Upper lobe of right lung (tissue), 1 donor: ENCODE results near the gene FRY. TPM values are rescaled to one million over a fixed set of nuclear protein-coding genes. Genes with fewer than 3 reads are reported as not detected.
A peak's percentile ranks its signal among the peaks of the same experiment; 100 is the strongest.

Source experiments
- ATAC-seq: fragments of 200-7000 bp; cut with Tn5 transposase; one replicate; pipeline ENCODE4 v1.9.1; 2020; ENCODE audit warnings: mild to moderate bottlenecking, moderate library complexity
- DNase-seq: peaks from one replicate; pipeline ENCODE4 v3.0.0-alpha.2; 2020
- H3K27ac ChIP-seq: fragments of 200-600 bp; one replicate; pipeline ENCODE4 v1.8.0; 2022
- H3K27me3 ChIP-seq: fragments of 200-600 bp; one replicate; pipeline ENCODE4 v1.8.0; 2022; ENCODE audit warnings: mild to moderate bottlenecking
- H3K36me3 ChIP-seq: fragments of 200-600 bp; one replicate; pipeline ENCODE4 v1.8.0; 2022
- H3K4me1 ChIP-seq: fragments of 200-600 bp; one replicate; pipeline ENCODE4 v1.8.0; 2022
- H3K4me3 ChIP-seq: fragments of 200-600 bp; one replicate; pipeline ENCODE4 v1.8.0; 2022; ENCODE audit warnings: mild to moderate bottlenecking
- H3K9me3 ChIP-seq: fragments of 200-600 bp; one replicate; pipeline ENCODE4 v1.8.0; 2022
- CTCF ChIP-seq: fragments of 200-600 bp; IDR thresholded peaks from one replicate; pipeline ENCODE4 v1.8.0; 2022; ENCODE audit warnings: antibody characterized with exemption
- intact Hi-C: fragments of 100-400 bp; cut with DNase I; formaldehyde crosslinking; loops from one replicate; pipeline ENCODE4 v1.11.0; 2022
- total RNA-seq: library from RNA; stranded (reverse); fragmentation: NEBNext Ultra II Directional; extraction: Animal tissue kit (Norgen Biotek cat#: 25700); gene quantifications from one replicate; pipeline ENCODE4 v1.2.1, GENCODE V29; 2021
- donor health status: DM: no; HTN: yes; CAD: no; lungs with severe emphysema.

FRY gene
- total RNA-seq, 1 donor from 2014 or later: 76.6 TPM

- no peak for TF ChIP-seq CTCF
- H3K36me3 ChIP-seq: no peaks in the 10 kb centered on the region
- H3K4me3 ChIP-seq: no peak overlapping the region
- DNase-seq: no peak
- H3K27ac ChIP-seq: no peak overlapping the region
- no peaks in the 10 kb centered on the region for H3K27me3 ChIP-seq
- no peak for ATAC-seq
- no peaks in the 10 kb centered on the region for H3K9me3 ChIP-seq
- peaks cover 8% of the 10 kb centered on the region for H3K4me1 ChIP-seq
- intact Hi-C loops: no loop called here
Measured at GRCh38 chr13:32247887-32248286, 216.3 kb downstream of the FRY start.

- ATAC-seq (peak; percentile 72), DNase-seq (no peak)
- no peaks in the 10 kb centered on the region for H3K27me3 ChIP-seq
- H3K4me3 ChIP-seq: no peak overlapping the region
- H3K36me3 ChIP-seq: no peaks in the 10 kb centered on the region
- no peak for TF ChIP-seq CTCF
- no peaks in the 10 kb centered on the region for H3K9me3 ChIP-seq
- intact Hi-C loops: no loop called here
- peaks cover 8% of the 10 kb centered on the region for H3K4me1 ChIP-seq
- H3K27ac ChIP-seq: no peak overlapping the region
Measured at GRCh38 chr13:32248801-32249200, 217.2 kb downstream of the FRY start.

GRCh38 chr13:32252812-32253438, 221.4 kb downstream of the FRY start:
- H3K27ac ChIP-seq: peak overlapping the region; percentile 84
- H3K36me3 ChIP-seq: no peaks in the 10 kb centered on the region
- H3K9me3 ChIP-seq: no peaks in the 10 kb centered on the region
- H3K4me1 ChIP-seq: peaks cover 7% of the 10 kb centered on the region
- DNase-seq (no peak), ATAC-seq (no peak)
- no peak overlapping the region for H3K4me3 ChIP-seq
- no peak for TF ChIP-seq CTCF
- no peaks in the 10 kb centered on the region for H3K27me3 ChIP-seq
- intact Hi-C loops: no loop called here

- peaks cover 8% of the 10 kb centered on the region for H3K4me1 ChIP-seq
- no peak for DNase-seq
- TF ChIP-seq CTCF: no peak
Measured at GRCh38 chr13:32253911-32254399, 222.4 kb downstream of the FRY start.

GRCh38 chr13:32254416-32254815, 222.8 kb downstream of the FRY start:
- intact Hi-C loops: no loop called here
- H3K4me3 ChIP-seq: peak overlapping the region; percentile 45
- DNase-seq (no peak), ATAC-seq (peak; percentile 38)
- H3K4me1 ChIP-seq: peaks cover 8% of the 10 kb centered on the region
- no peaks in the 10 kb centered on the region for H3K36me3 ChIP-seq
- H3K27me3 ChIP-seq: no peaks in the 10 kb centered on the region
- H3K9me3 ChIP-seq: no peaks in the 10 kb centered on the region
- H3K27ac ChIP-seq: peak overlapping the region; percentile 84
- no peak for TF ChIP-seq CTCF

More at GRCh38 chr13:32253911-32254399, 222.4 kb downstream of the FRY start:
- Histone ChIP-seq H3K9me3 (no peaks in the 10 kb centered on the region), H3K36me3 (no peaks in the 10 kb centered on the region), H3K27ac (peak overlapping the region; percentile 84), H3K4me3 (peak overlapping the region; percentile 45), H3K27me3 (no peaks in the 10 kb centered on the region)
- peak; percentile 81 for ATAC-seq
- intact Hi-C loops: no loop called here
